ENCODE results near the gene QSOX2.

Gene QSOX2

DNA sequence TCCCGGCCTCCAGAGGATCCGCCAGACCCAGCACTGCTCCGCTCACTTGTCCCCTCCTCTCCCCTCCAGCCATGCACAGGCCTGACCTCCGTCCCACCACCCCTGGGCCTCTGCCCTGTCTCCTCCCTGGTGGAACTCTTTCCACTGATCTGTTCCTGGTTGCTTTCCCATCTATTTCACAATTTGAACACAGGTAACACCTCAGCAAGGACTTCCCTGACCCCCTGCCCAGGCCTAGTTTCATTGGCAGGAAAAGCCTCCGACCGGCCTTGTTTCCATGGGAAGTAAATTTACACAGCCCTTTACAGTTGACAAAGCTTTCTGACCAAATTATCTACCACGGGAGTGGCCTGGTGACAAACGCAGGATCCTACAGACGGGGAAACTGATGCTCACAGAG, 14.8 kb downstream of the QSOX2 start:
- ChIA-PET POLR2A (no interaction called here), CTCF (no interaction called here)
- H3K36me3 ChIP-seq (ENCODE audit: control insufficient read depth in 2 of 2, insufficient read depth in 1 of 2, low read length in 2 of 2), result peaks cover 0 to 42% of the 10 kb centered on the region in 2 experiments; a peak in 1 of 3 replicates
- H3K27ac ChIP-seq (ENCODE audit: extremely low read depth, low read depth, low read length), result no peak overlapping the region
- no peak overlapping the region for H3K4me3 ChIP-seq (ENCODE audit: low read depth, low read length)
- TF ChIP-seq, protein P1, sequence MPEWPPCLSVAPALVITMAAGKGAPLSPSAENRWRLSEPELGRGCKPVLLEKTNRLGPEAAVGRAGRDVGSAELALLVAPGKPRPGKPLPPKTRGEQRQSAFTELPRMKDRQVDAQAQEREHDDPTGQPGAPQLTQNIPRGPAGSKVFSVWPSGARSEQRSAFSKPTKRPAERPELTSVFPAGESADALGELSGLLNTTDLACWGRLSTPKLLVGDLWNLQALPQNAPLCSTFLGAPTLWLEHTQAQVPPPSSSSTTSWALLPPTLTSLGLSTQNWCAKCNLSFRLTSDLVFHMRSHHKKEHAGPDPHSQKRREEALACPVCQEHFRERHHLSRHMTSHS (tag by site-specific recombination; IDR thresholded peaks at IDR 0.05), result no peak
- no peak for TF ChIP-seq ZNF133 (tag by site-specific recombination; IDR thresholded peaks at IDR 0.05)
- no peak for TF ChIP-seq GLI2 (tag by site-specific recombination; IDR thresholded peaks at IDR 0.05; ENCODE audit: borderline replicate concordance, low read depth)
- no peak for TF ChIP-seq ZNF571 (tag by site-specific recombination; IDR thresholded peaks at IDR 0.05)
- TF ChIP-seq, protein P2, sequence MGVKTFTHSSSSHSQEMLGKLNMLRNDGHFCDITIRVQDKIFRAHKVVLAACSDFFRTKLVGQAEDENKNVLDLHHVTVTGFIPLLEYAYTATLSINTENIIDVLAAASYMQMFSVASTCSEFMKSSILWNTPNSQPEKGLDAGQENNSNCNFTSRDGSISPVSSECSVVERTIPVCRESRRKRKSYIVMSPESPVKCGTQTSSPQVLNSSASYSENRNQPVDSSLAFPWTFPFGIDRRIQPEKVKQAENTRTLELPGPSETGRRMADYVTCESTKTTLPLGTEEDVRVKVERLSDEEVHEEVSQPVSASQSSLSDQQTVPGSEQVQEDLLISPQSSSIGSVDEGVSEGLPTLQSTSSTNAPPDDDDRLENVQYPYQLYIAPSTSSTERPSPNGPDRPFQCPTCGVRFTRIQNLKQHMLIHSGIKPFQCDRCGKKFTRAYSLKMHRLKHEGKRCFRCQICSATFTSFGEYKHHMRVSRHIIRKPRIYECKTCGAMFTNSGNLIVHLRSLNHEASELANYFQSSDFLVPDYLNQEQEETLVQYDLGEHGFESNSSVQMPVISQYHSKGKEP (tag by site-specific recombination; IDR thresholded peaks at IDR 0.05), result no peak
- no peak for TF ChIP-seq ZNF416 (tag by site-specific recombination; IDR thresholded peaks at IDR 0.05)
- TF ChIP-seq ZNF623 (tag by site-specific recombination; IDR thresholded peaks at IDR 0.05), result no peak
- no peaks in the 10 kb centered on the region for H3K4me1 ChIP-seq (ENCODE audit: control insufficient read depth, insufficient read depth, low read length)
- H3K9me3 ChIP-seq (ENCODE audit: control insufficient read depth, insufficient read depth, low read depth, low read length), result no peaks in the 10 kb centered on the region

DNA sequence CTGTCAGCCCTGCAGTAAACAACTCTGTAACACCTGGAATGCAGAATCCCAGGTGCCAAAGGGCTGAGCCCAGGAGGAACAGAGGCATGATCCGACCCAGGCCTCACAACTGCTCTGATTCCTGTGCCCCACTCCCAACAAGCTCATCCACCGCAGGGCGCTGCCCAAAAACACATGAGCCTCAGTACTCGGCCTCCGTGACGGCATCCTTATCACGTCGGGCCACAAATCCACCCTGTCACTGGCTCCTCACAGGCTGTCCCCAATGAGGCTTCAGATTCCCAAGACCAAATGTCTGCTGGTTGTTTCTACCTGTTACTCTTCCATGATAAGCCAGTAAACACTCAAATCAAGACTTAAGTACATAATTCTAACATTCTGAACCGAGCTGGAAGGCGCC, 15.2 kb downstream of the QSOX2 start:
- Histone ChIP-seq H3K4me1 (ENCODE audit: control insufficient read depth, insufficient read depth, low read length) (no peaks in the 10 kb centered on the region), H3K9me3 (ENCODE audit: control insufficient read depth, insufficient read depth, low read depth, low read length) (no peaks in the 10 kb centered on the region), H3K27ac (ENCODE audit: extremely low read depth, low read depth, low read length) (no peak overlapping the region), H3K4me3 (ENCODE audit: low read depth, low read length) (no peak overlapping the region), H3K36me3 (ENCODE audit: control insufficient read depth in 2 of 2, insufficient read depth in 1 of 2, low read length in 2 of 2) (peaks cover 0 to 42% of the 10 kb centered on the region in 2 experiments; a peak in 1 of 3 replicates)
- POLR2A ChIA-PET, result no interaction called here
- CTCF ChIA-PET, result interaction anchor here (0.7 kb wide), 1 partner anchor 321 kb away, joined by 3 read pairs; no protein-coding TSS in a partner anchor
- no peak for TF ChIP-seq ZNF548 (tag by site-specific recombination; IDR thresholded peaks at IDR 0.05)

DNA sequence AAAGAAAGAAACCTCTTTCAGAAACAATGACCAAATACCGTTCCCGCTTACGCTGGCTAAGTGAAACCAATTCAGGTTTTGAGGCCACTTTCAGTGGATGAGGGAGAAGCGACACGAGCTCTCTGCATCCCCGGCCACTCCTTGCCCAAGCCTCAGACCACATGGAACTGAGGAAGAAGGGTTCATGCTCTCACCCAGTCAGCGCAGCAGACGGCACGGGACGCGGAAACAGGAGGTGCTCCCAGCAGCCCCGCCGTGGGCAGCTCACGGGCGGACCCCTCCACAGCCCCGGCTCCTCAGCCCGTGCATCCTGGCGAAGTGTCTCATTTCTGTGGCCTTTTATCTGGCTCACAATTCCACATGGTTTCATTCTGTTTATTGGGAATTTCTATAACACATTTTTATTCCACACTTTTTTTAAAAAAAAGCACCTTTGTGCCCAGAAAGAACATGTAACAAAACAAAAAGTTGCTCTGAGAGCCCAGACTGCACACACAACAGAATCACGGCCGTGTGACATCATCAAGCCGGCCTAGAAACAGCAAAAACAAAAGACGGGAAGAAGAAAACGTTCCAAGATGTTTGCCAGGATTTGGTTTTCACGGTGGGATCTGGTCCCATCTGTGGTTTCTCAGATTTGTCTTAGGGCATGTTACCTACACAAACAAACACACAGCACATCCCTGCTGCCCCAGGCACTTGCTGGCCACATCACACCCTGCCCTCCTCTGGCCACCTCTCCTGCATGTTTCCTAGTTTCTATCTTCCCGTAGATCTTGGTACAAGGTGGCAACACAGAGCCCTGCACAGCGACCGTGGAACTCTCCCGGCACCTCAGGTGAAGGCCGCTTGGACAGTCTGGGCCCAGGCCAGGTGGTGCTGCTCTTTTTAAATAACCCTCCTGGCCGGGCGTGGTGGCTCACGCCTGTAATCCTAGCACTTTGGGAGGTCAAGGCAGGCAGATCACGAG, 16.2 kb downstream of the QSOX2 start:
- ChIA-PET CTCF (interaction anchor here (0.7 to 5.1 kb wide), 6 partner anchors 10 to 320 kb away, joined by 3 to 46 read pairs (median 3); no protein-coding TSS in a partner anchor), POLR2A (no interaction called here)
- no peak overlapping the region for H3K4me3 ChIP-seq (ENCODE audit: low read depth, low read length)
- H3K36me3 ChIP-seq (ENCODE audit: control insufficient read depth in 2 of 2, insufficient read depth in 1 of 2, low read length in 2 of 2), result peaks cover 0 to 40% of the 10 kb centered on the region in 2 experiments; a peak in 1 of 3 replicates
- no peaks in the 10 kb centered on the region for H3K9me3 ChIP-seq (ENCODE audit: control insufficient read depth, insufficient read depth, low read depth, low read length)
- no peak overlapping the region for H3K27ac ChIP-seq (ENCODE audit: extremely low read depth, low read depth, low read length)
- TF ChIP-seq ZNF37A (tag by site-specific recombination; IDR thresholded peaks at IDR 0.05) (no peak), ZFP41 (tag by site-specific recombination; IDR thresholded peaks at IDR 0.05; ENCODE audit: borderline replicate concordance) (no peak), ZBTB48 (tag by site-specific recombination; IDR thresholded peaks at IDR 0.05) (no peak), ZNF677 (tag by site-specific recombination; IDR thresholded peaks at IDR 0.05) (no peak), KLF1 (tag by site-specific recombination; IDR thresholded peaks at IDR 0.05) (no peak), ZNF837 (tag by site-specific recombination; IDR thresholded peaks at IDR 0.05) (no peak)
- TF ChIP-seq, protein P3, sequence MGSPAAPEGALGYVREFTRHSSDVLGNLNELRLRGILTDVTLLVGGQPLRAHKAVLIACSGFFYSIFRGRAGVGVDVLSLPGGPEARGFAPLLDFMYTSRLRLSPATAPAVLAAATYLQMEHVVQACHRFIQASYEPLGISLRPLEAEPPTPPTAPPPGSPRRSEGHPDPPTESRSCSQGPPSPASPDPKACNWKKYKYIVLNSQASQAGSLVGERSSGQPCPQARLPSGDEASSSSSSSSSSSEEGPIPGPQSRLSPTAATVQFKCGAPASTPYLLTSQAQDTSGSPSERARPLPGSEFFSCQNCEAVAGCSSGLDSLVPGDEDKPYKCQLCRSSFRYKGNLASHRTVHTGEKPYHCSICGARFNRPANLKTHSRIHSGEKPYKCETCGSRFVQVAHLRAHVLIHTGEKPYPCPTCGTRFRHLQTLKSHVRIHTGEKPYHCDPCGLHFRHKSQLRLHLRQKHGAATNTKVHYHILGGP (tag by site-specific recombination; IDR thresholded peaks at IDR 0.05), result no peak
- TF ChIP-seq, protein P4, sequence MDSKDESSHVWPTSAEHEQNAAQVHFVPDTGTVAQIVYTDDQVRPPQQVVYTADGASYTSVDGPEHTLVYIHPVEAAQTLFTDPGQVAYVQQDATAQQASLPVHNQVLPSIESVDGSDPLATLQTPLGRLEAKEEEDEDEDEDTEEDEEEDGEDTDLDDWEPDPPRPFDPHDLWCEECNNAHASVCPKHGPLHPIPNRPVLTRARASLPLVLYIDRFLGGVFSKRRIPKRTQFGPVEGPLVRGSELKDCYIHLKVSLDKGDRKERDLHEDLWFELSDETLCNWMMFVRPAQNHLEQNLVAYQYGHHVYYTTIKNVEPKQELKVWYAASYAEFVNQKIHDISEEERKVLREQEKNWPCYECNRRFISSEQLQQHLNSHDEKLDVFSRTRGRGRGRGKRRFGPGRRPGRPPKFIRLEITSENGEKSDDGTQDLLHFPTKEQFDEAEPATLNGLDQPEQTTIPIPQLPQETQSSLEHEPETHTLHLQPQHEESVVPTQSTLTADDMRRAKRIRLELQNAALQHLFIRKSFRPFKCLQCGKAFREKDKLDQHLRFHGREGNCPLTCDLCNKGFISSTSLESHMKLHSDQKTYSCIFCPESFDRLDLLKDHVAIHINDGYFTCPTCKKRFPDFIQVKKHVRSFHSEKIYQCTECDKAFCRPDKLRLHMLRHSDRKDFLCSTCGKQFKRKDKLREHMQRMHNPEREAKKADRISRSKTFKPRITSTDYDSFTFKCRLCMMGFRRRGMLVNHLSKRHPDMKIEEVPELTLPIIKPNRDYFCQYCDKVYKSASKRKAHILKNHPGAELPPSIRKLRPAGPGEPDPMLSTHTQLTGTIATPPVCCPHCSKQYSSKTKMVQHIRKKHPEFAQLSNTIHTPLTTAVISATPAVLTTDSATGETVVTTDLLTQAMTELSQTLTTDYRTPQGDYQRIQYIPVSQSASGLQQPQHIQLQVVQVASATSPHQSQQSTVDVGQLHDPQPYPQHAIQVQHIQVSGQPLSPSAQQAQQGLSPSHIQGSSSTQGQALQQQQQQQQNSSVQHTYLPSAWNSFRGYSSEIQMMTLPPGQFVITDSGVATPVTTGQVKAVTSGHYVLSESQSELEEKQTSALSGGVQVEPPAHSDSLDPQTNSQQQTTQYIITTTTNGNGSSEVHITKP (tag by site-specific recombination; IDR thresholded peaks at IDR 0.05), result no peak
- no peaks in the 10 kb centered on the region for H3K4me1 ChIP-seq (ENCODE audit: control insufficient read depth, insufficient read depth, low read length)

Data from HEK293 (cell line).